GF-D8 (cell line): ENCODE measurements around the gene KDF1.
A peak's percentile ranks its signal among the peaks of the same experiment; 100 is the strongest.

Experiments used
- DNase-seq: peaks from one replicate; lab custom pipeline; 2025; lab: John Stamatoyannopoulos, UW

KDF1 gene, protein sequence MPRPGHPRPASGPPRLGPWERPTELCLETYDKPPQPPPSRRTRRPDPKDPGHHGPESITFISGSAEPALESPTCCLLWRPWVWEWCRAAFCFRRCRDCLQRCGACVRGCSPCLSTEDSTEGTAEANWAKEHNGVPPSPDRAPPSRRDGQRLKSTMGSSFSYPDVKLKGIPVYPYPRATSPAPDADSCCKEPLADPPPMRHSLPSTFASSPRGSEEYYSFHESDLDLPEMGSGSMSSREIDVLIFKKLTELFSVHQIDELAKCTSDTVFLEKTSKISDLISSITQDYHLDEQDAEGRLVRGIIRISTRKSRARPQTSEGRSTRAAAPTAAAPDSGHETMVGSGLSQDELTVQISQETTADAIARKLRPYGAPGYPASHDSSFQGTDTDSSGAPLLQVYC

DNA sequence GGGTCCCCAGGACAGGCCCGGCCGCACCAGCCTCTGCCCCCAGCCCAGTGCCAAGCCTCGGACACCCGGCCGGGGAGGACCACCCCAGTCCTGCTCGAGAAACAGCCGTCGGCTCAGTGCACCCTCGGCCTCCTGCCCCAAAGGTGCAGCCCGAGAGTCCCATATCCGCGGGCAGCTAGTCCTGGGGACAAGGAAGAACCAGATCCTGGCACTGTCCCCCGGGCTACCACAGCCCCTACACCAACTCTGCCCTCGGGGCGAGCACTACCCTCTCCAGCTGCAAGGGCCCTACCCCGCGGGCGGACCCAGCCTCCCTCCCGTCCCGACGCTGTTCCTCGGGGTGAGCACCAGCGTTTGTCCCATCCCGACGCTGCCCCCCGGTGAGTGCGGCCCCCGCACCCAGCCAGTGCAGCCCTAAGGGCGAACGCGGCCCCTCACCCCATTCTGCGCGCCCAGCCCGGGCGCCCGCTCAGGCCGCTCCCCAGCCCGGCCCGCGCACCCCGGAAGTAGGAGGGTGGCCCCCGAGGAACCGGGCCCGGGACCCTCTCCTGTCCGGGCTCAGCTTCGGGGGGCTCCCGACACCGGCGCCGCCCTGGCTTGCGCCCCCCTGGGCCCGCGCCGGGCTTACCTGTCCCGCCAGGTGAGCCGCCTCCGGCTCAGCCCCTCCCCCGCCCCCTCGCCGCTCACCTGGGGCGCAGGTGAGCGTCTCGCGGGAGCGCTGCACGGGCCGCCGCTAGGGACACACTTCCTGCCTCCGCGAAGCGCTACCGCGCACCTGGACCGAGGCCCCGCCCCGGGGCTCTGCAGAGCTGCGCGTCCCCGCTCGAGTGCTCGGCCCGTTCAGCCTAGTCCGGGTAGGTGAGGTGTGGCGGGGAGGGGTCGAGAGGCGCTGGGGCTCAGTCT is at the start of gene KDF1:
KDF1 (minus strand) TSS at position 747 of the 903 bp plus-strand sequence. CDS start 8,088 bp downstream, outside the sequence.
- no peak for DNase-seq

DNA sequence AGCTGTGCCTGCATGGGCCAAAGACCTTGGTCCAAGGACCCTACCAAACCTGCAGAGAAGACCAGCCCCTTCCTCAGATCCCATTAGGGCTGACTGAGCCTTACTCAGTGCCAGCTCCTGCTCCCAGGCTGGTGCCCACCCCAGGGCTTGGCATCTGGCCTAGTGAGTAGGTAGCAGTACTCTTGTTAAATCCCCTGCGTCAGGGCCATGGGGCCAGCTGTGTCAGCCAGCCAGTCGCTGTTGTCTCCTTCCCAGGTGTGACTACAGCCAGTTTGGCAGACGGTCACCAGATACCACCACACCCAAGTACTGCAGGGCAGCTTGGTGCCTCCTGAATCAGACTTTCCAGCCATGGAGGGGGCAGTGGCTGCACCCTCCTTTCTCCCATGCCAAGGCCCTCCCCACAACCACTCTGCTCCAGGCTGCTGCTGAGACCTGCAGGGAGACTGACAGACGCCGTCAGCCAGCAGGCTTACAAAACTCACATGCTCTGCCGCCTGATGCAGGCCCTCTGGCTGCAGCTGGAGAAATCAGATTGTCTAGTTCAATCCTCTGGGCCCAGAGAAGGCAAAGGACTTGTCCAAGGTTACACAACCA is 49.4 kb upstream of the KDF1 start:
- no peak for DNase-seq

DNA sequence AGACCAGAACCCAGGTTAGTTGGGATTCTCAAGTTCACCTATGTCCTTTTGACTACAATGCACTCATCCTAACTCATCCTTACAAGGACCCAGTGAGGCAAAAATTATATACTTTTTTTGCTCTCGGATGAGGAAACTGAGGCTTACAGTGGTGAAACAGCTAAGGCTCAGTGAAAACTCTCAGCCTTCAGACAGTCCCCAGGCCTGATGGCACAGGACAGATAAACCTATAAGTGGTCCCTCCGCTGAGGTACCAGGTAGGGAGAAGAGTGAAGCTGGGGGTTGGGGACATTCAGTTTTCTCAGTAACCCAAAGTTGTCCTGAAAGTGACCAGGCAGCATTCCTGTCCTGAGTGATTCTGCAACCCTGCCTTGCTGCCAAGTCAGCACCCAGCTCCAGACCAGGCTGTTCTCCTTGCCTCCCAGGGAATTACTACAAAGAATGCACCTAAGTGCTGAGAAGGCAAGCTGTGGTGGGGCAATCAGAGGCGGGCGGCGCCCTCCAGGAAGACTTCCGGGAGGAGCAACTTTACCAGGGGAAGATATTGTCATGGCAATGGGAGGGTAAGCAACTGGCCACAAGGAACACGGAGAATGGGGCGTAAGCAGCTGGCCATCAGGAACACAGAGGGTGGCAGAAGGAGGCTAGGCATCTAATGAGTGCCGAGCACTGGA is 47.8 kb upstream of the KDF1 start:
- DNase-seq = no peak

DNA sequence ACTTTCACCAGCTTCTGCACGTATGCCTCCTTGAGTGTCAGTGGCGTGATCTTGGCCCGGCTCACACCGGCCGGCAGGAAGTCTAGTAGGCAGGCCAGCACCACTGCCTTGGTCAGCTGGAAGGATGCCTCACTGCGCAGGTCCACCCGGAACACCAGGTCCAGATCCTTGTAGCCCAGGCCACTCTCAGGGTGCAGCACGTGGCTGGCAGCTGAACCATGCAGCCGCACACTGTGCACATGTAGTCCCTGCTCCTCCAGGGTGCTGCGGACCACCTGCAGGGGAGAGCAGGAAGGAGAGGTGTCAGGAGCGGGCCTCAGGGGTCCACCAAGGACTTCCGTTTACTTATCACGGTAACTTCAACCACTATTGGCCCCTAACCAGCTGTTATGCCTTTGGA is 46.4 kb upstream of the KDF1 start:
- DNase-seq = no peak

DNA sequence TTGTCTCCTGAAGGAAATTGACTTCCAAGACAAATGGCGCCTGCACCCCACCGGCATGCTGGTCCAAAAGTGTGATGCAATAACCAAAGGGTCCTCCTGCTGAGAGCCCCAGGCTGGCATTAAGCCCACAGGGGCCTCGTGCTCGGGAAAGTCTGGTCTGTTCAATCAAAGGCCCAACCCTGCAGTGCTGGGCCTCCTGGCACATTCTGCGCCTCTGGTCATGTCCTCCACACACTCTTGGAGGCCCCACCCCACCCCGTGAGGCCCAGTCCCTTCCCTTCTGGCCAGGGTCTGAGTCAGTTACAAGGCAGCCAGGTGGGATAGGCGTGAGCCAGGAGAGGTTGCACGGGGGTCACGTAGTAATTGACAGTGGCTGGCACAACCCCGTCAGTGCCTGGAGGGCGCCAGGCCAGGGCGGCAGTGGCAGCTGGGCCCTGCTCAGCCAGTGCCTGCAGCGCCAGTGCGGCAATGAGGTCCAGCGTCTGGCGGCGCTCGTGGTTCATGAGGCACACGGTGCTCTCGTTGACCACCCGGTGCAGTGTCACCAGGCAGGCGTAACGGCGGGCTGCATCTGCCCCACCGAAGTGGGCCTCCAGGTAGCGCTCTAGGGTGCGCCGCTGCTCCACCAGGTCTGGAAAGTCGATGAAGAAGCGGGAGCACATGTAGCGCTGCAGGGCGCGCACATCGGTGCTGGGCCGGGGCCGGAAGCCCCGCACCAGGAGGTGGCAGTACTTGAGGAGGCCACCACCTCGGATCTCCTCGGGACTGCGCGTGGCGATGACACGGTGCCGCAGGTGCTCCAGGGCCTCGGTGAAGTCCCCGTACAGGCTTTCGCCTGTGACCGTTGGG is 45.6 kb upstream of the KDF1 start:
- no peak for DNase-seq

DNA sequence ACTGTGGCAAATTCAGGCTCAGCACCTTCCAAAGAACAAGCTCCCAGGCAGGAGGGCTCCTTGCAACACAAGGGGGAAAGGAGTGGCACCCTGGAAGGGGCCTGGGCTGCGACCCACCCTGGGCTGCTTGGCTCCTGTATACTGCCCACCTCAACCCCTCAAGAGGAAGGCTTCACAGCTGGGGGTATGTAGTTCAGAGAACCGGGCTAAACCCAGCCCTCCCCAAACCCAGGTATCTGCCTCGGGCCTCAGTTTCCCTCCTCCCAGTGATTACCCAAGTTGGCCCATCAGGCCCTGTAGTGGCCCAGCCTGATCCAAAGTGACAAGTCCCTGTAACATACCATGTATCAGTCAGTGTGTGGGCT is 44.9 kb upstream of the KDF1 start:
- no peak for DNase-seq

DNA sequence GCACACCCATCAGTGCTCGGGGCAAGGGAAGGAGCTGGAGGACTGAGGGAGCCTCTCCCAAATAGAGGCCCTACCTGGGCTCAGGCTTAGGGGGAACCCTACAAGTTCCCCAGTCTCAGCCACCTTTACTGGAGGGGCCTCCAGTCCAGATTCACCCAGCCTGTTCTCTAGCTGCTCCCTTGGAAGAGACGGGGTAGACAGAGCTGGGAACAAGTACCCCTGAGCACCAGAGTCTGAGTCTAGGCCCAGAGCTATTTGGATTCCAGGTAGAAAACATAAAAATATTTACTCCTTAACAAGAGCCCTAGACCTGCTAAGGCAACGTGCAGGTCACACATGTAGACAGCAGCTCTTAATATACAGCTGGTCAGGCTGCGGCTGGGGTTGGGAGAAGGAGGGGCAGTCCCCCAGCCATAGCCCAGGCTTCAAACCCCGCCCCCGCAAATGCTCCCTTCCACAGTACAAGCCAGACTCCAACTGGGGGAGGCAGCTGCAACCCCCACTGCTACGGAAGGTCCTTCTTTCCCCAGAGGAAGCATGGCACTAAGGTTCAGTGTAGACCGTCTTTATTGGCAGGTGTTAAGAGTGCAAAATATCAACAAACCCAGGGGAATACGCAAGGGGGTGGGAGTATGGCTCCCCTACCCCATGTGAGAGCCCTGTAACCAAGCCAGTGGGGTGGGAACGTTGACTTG is 44.4 kb upstream of the KDF1 start:
- DNase-seq = no peak

DNA sequence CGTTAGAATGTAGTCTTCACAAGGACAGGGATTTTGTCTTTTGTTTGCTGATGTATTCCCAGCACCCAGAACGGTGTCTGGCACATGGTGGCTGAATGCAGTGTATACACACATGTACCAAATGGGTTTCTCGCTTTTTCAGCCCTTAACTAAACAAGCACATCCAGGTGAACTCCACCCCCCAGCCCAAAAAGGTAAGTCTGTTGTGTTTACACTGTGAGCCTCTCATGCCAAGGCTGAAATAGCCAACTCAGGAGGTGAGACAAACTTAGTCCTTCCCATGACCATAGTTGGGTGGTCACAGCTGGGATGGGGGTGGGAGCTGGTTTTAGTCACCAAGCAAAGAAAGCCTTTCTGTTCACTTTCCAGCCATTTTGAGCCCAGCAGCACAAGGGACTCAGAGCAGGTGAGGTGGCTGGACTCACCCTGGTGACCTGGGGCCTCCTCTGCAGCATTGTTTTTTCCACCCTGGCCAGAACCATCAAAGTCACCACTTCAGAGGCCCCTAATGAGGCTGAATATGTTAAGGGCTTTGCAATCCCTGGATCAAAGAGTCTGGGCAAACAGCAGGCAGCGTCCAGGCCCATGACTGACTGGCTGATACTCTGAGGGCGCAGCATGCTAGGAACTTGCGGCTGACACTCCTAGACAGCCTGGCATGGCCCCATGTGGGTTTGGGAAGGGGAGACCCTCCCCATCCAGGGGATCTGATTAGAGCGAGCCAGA is 43.6 kb upstream of the KDF1 start:
- DNase-seq = no peak

DNA sequence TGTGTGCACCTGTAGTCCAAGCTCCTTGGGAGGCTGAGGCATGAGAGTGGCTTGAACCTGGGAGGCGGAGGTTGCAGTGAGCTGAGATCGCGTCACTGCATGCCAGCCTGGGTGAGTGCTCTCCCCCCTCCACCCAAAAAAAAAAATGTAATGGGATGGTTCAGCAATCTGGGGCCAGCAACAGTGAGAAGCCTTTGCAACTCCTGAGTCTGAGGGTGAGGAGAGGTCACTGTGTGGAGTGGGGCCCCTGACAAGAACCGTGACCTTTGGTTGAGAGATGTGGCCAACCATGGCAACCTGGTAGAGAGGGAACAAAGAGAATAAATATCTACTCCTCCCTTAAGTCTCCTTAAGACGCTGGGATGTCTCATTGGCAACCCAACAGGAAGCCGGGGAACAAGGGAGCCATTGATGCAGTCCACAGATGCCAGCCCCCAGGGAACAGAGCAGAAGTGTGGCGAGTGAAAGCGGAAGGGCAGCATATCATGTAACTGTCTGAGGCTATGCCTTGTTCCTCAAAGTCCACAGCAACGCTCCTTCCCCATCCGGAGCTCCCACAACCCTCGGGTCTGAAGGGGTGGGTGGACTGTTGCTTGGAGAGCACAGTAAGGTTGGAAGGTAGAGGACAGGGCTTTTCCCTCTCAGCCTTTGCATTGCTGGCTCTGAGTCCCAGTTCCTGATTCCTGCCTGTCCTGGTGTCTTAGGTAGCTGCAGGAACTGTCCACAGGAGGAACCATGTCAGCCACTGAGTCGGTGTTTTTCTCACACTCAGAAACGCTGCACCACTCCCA is 41.5 kb upstream of the KDF1 start:
- DNase-seq = peak; percentile 92

DNA sequence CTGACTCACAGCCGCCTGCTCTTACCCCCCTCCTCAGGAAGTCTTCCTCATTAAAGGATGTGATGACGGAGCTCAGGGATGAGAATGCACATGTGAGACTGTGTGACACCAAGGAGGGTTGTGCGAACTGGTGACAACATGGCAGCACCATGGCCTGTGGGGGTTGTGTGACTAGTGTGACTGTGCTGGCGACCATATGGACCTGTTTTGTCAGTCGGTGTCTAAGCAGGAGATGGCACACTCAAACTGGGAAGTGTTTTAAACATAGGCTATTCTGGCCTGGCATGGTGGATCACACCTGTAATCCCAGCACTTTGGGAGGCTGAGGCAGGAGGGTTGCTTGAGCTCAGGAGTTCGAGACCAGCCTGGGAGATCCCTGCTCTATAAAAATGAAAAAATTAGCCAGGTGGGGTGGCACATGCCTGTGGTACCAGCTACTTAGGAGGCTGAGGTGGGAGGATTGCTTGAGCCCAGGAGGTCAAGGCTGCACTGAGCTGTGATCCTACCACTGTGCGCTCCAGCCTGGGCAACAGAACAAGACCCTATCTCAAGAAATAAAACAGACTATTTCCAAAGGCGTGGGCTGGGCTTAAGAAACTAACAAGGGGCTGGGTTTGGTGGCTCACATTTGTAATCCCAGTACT is 40.7 kb upstream of the KDF1 start:
- DNase-seq = no peak

DNA sequence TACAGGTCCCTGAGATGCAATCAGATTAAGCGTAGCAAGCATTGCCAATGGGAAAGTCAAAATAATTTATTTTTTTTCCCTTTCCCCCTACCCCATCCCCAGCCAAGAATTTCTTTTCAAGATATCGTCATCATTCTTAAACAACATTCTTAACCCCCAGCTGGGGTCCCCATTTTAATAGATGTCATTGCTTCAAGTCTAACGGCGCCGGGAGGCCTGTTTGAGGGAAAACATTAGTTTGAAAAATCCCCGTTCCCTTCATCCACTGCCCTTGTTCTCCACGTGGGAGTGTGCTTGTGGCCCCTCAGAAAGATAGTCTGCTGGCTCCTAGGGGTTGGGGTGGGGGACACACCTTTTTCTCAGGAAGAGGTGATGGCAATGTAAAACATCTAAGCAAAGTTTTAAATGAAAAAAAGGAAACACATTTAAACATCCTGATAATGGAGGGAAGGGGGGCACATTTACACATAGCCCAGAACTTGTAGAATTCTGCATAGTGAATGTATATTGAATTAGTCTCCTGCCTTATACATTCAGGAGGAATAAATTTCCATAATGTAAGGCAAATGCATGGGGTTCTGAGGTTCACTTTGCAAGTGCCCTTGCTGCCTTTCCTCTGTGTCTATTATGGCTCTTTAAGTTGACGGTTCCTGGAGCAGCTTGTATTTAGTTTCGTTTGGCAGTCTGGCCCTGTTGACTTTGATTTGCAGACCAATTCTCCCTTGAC is 40.0 kb upstream of the KDF1 start:
- no peak for DNase-seq

DNA sequence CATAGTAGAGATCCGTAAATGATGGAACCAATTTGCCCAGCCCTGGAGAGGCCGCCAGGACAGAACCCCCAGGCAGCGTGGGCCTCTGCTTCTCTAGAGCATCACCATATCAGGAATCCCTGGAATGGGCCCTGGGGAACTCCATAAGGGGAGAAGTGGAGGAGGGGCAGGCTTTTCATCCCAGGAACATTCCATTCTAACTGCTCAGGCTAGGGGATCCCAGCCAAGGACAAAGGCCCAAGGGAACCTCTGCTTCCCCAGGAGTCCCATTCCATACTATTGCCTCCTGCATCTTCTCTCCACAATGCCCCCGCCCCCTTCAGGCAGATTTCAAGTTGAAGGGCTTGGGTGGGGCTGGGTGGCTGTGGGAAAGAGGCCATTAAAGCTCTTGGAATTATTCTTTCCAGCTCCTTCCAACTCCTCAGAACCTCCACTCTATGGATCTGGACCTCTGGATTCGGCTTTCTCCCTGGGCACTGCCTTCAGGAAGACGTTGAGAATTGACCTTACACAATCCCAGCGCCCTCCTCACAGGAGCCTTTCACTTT is 39.2 kb upstream of the KDF1 start:
- DNase-seq = no peak

DNA sequence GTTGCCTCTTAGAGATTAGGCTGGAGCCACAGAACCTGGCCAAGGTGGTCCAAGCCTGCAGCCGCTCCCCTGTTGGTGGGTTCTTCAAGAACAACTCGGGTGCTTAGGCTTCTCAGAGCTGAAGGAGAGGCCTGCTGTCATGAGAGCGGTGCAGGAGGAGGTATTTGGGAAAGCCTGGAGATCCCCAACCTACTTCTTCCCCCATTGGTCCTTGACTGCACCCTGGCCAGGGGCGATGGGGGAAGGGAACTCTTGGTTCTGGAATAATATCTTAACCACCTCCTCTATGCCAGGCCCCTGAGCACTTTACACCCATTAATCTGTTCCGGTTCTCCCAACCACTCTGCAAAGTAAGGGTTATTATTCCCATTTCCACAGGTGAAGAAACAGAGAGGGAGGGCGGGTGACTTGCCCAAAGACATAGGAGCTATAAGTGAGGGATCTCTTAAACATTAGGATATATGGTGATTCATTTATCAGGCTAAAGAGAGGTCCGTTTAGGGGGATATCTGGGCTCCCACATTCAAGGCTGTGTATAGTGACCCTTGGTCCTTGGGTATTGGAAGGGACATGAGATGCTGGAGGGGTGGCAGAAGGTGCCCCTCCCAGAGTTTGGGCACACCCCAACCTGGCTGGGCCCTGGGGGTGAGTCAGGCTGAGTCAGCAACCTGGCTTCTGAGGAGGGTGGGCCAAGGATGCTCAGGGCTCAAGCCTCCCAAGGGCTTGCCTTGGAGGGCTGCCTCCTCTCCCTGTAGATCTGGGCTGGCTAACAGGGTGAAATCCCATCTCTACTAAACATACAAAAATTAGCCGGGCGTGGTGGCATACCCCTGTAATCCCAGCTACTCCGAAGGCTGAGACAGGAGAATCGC is 38.4 kb upstream of the KDF1 start:
- no peak for DNase-seq

DNA sequence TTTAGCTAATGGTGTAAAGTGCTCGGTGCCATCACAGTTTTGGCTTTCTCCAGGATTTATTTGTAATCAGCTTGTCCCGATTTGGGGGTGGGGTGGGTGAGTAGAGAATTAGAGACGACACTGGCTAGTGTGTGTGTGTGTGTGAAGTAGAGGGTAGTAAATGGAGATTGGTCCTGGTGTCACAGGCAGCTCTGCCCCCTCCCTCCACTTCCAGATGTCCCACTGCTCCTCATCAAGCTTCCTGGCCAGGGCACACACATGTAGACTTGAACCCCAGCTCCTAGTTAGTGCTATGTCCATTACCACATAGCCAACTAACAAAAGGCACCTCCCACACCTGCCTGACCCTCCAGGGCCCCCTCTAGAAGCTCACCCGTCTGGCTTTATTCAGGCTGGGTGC is 36.4 kb upstream of the KDF1 start:
- DNase-seq = no peak

DNA sequence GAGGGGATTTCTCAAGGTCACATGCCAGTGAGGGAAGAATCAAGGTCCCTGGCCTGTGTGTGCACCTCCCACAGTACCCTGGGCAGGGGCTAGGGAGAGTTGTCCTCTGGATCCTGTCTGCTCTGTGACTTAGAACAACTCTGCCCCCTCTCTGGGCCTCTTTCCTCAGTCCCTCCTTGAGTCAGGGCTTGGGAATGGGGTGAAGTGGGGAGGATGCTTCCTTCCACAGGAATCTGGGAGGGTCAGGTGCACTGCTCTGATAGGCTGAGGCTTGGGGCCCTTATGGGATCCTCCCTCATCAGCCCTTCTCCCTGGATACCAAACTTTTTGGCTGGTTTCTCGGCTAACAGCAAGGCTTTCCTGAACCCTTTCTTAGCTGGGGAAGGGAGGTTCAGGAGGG is 35.8 kb upstream of the KDF1 start:
- DNase-seq = no peak

DNA sequence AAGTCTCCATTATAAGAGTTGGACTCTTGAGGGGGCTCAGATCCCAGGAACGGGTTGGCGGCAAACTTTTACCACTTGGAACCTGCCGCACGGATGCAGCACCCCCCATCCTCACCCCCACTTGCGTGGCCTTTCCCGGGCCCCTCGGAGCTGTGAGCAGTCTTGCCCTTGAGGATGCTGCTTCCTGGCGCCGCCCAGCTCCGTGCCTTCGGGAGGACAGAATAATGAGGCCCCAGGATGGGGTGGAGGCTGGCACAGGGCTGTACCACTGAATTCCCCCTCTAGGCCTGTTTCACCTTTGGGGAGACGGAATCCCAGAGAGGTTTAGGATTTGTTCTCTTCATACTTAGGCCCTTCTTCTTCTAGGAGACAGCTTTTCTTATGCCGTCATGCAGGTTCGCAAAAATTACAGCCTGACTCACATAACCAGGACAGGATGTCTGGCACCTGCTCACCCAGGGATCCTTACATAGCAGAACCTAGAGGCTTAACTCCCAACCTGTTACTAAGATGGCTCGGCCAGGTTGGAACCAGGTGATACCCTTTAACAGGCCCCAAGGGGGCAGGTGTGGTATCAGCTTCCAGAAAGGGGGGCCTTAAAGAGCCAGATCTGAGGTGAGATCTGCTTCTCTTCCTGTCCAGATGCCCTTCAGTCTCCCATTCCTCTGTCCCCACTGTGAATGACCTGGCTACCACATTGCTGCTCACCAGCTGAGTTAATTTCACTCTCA is 34.7 kb upstream of the KDF1 start:
- DNase-seq = no peak
